H9 (cell line): ENCODE results near the gene ERN1. TPM values are rescaled to one million over a fixed set of nuclear protein-coding genes. Genes with fewer than 3 reads are reported as not detected.

Source experiments
- DNase-seq: peaks from one replicate; pipeline ENCODE4 v3.0.0-alpha.2; 2017
- H2AFZ ChIP-seq: one replicate; pipeline ENCODE4 v1.6.1; 2013; ENCODE audit warnings: mild to moderate bottlenecking, low read length, control low read depth, moderate library complexity
- H2AK5ac ChIP-seq: 2 replicates; pipeline ENCODE4 v1.6.1; 2013; ENCODE audit warnings: low read length, control low read depth, mixed read lengths; ENCODE audit not compliant: insufficient read length
- H2BK120ac ChIP-seq: one replicate; pipeline ENCODE4 v1.6.1; 2013; ENCODE audit warnings: low read depth, mild to moderate bottlenecking, low read length, control low read depth, inconsistent platforms; ENCODE audit not compliant: poor library complexity, severe bottlenecking
- H2BK12ac ChIP-seq: 2 replicates; pipeline ENCODE4 v1.6.1; 2013; ENCODE audit warnings: low read length, control low read depth, mixed read lengths, low read depth; ENCODE audit not compliant: insufficient read length
- H2BK15ac ChIP-seq: 2 replicates; pipeline ENCODE4 v1.6.1; 2013; ENCODE audit warnings: low read depth, low read length, control low read depth
- H2BK20ac ChIP-seq: one replicate; pipeline ENCODE4 v1.6.1; 2013; ENCODE audit warnings: low read depth, mild to moderate bottlenecking, low read length, control low read depth, inconsistent platforms; ENCODE audit not compliant: poor library complexity, severe bottlenecking
- H2BK5ac ChIP-seq: 2 replicates; pipeline ENCODE4 v1.6.1; 2013; ENCODE audit warnings: low read length, control low read depth, mixed read lengths; ENCODE audit not compliant: insufficient read length
- H3K14ac ChIP-seq: 2 replicates; pipeline ENCODE4 v1.6.1; 2013; ENCODE audit warnings: low read length, control low read depth; ENCODE audit not compliant: insufficient read depth
- H3K18ac ChIP-seq: 2 replicates; pipeline ENCODE4 v1.6.1; 2013; ENCODE audit warnings: low read depth, mild to moderate bottlenecking, mixed read lengths, low read length, control low read depth; ENCODE audit not compliant: insufficient read length
- H3K23ac ChIP-seq: 2 replicates; pipeline ENCODE4 v1.6.1; 2013; ENCODE audit warnings: low read length, control low read depth, mixed read lengths, low read depth; ENCODE audit not compliant: insufficient read length
- H3K23me2 ChIP-seq: 2 replicates; pipeline ENCODE4 v1.6.1; 2013; ENCODE audit warnings: low read depth, mild to moderate bottlenecking, mixed read lengths, low read length, control low read depth; ENCODE audit not compliant: insufficient read length, poor library complexity, severe bottlenecking
- H3K27ac ChIP-seq: 2 replicates; pipeline ENCODE4 v1.5.1; 2013; ENCODE audit warnings: low read length, control low read depth, mixed read lengths, low read depth; ENCODE audit not compliant: insufficient read length
- H3K27me3 ChIP-seq: 2 replicates; pipeline ENCODE4 v1.6.1; 2013; ENCODE audit warnings: low read length, control low read depth, inconsistent platforms; ENCODE audit not compliant: insufficient read depth
- H3K4ac ChIP-seq: 2 replicates; pipeline ENCODE4 v1.6.1; 2013; ENCODE audit warnings: low read depth, mild to moderate bottlenecking, control low read depth, inconsistent platforms, low read length, moderate library complexity
- H3K4me1 ChIP-seq: 2 replicates; pipeline ENCODE4 v1.6.1; 2013; ENCODE audit warnings: low read length, control low read depth, inconsistent platforms; ENCODE audit not compliant: insufficient read depth
- H3K4me2 ChIP-seq: 2 replicates; pipeline ENCODE4 v1.6.1; 2013; ENCODE audit warnings: low read length, control low read depth, mixed read lengths; ENCODE audit not compliant: insufficient read length, insufficient read depth
- H3K56ac ChIP-seq: 2 replicates; pipeline ENCODE4 v1.6.1; 2013; ENCODE audit warnings: low read depth, mild to moderate bottlenecking, mixed read lengths, low read length, control low read depth; ENCODE audit not compliant: insufficient read length
- H3K79me1 ChIP-seq: 2 replicates; pipeline ENCODE4 v1.6.1; 2013; ENCODE audit warnings: low read depth, mild to moderate bottlenecking, moderate library complexity, low read length, control low read depth, inconsistent platforms; ENCODE audit not compliant: insufficient read depth, poor library complexity, severe bottlenecking
- H3K79me2 ChIP-seq: 2 replicates; pipeline ENCODE4 v1.6.1; 2013; ENCODE audit warnings: low read length, control low read depth, inconsistent platforms; ENCODE audit not compliant: insufficient read depth
- H3K9ac ChIP-seq: 2 replicates; pipeline ENCODE4 v1.6.1; 2013; ENCODE audit warnings: low read length, control low read depth, mixed read lengths; ENCODE audit not compliant: insufficient read length; ENCODE audit errors: extremely low read depth
- H3K9me3 ChIP-seq: one replicate; pipeline ENCODE4 v1.6.1; 2013; ENCODE audit warnings: low read depth, low read length, inconsistent platforms; ENCODE audit not compliant: control insufficient read depth
- H3T11ph ChIP-seq: one replicate; pipeline ENCODE4 v1.6.1; 2013; ENCODE audit warnings: mild to moderate bottlenecking, low read length, control low read depth, inconsistent platforms
- H4K20me1 ChIP-seq: one replicate; pipeline ENCODE4 v1.6.1; 2013; ENCODE audit not compliant: control insufficient read depth, insufficient read length, insufficient read depth
- H4K5ac ChIP-seq: 2 replicates; pipeline ENCODE4 v1.6.1; 2013; ENCODE audit warnings: low read depth, mild to moderate bottlenecking, mixed read lengths, low read length, control low read depth; ENCODE audit not compliant: insufficient read length
- H4K8ac ChIP-seq: replicated peaks from 2 replicates; pipeline ENCODE4 v1.6.1; 2013; ENCODE audit warnings: low read length, control low read depth, mixed read lengths, low read depth; ENCODE audit not compliant: insufficient read length
- H4K91ac ChIP-seq: 2 replicates; pipeline ENCODE4 v1.6.1; 2013; ENCODE audit warnings: low read depth, mild to moderate bottlenecking, moderate library complexity, mixed read lengths, low read length, control low read depth; ENCODE audit not compliant: insufficient read length
- H3K27ac Mint-ChIP-seq, 3 experiments: 2 replicates in 2 of 3; 3 replicates in 1 of 3; pipeline ENCODE4 v1.8.0; 2020 to 2021; ENCODE audit warnings: mixed read lengths in 3 of 3, mild to moderate bottlenecking in 1 of 3, moderate library complexity in 1 of 3
- H3K27me3 Mint-ChIP-seq: 2 replicates; pipeline ENCODE4 v1.8.0; 2021; ENCODE audit warnings: low read depth, mild to moderate bottlenecking, moderate library complexity, mixed read lengths
- H3K36me3 Mint-ChIP-seq, 3 experiments: 2 replicates in 2 of 3; 3 replicates in 1 of 3; pipeline ENCODE4 v1.8.0; 2020 to 2021; ENCODE audit warnings: low read depth in 3 of 3, mixed read lengths in 3 of 3; ENCODE audit not compliant: insufficient read depth in 1 of 3
- H3K4me1 Mint-ChIP-seq, 2 experiments: 2 replicates each; pipeline ENCODE4 v1.8.0; 2020; ENCODE audit warnings: mixed read lengths in 2 of 2
- H3K4me3 Mint-ChIP-seq, 2 experiments: 2 replicates in 1 of 2; 3 replicates in 1 of 2; pipeline ENCODE4 v1.8.0; 2020 to 2021; ENCODE audit warnings: mild to moderate bottlenecking in 2 of 2, mixed read lengths in 2 of 2, moderate library complexity in 1 of 2
- H3K9me3 Mint-ChIP-seq, 2 experiments: 2 replicates in 1 of 2; 3 replicates in 1 of 2; pipeline ENCODE4 v1.8.0; 2020; ENCODE audit warnings: mild to moderate bottlenecking in 2 of 2, mixed read lengths in 2 of 2, moderate library complexity in 1 of 2
- CTCF ChIP-seq: fragments of 200-600 bp; sonication (generic); conservative IDR thresholded peaks from 3 replicates; pipeline ENCODE4 v1.8.0; 2021; ENCODE audit warnings: antibody characterized with exemption, mild to moderate bottlenecking
- whole genome bisulfite sequencing: extraction: QIAGEN DNeasy Blood & Tissue Kit; methylation state at CpG from one replicate; pipeline ENCODE4 v1.1.7; 2013; ENCODE audit warnings: missing lambda C conversion rate, low lambda C conversion rate, mixed read lengths; ENCODE audit not compliant: insufficient read length; ENCODE audit errors: extremely low coverage; 5-methylcytosine and 5-hydroxymethylcytosine counted together
- total RNA-seq: library from RNA; stranded (reverse); gene quantifications from 2 replicates; pipeline ENCODE4 v1.2.1, GENCODE V29; 2021

The ERN1 gene
- total RNA-seq, 1 experiment from 2014 or later, result 5.0 TPM

- no peak overlapping the region for H3K23ac ChIP-seq
- no peak overlapping the region for H2AFZ ChIP-seq
- H3K4ac ChIP-seq, result no peak overlapping the region
- no peak overlapping the region for H2BK5ac ChIP-seq
- TF ChIP-seq CTCF, result no peak
- WGBS, result no CpG with 5 or more reads among the region's 7 CpGs
- H4K91ac ChIP-seq, result no peak overlapping the region
- H3K79me1 ChIP-seq, result no peaks in the 10 kb centered on the region
- H3K23me2 ChIP-seq, result no peaks in the 10 kb centered on the region
- no peak overlapping the region for H2AK5ac ChIP-seq
- Mint-ChIP-seq H3K27ac (peak overlapping the region in 1 of 3 experiments; percentile 18; a peak in 1 of 7 replicates), H3K4me3 (no peak overlapping the region; a peak in 1 of 5 replicates), H3K9me3 (peaks cover 16 to 18% of the 10 kb centered on the region in 2 experiments), H3K27me3 (no peaks in the 10 kb centered on the region; the same call in 1 of the 2 replicates), H3K4me1 (peaks cover 9 to 10% of the 10 kb centered on the region in 2 experiments), H3K36me3 (peaks cover 28 to 33% (median 28%) of the 10 kb centered on the region in 3 experiments)
- no peak overlapping the region; the same call in 1 of the 2 replicates for H3K14ac ChIP-seq
- H2BK12ac ChIP-seq, result no peak overlapping the region
- H4K5ac ChIP-seq, result no peak overlapping the region
- no peak overlapping the region for H3K27ac ChIP-seq
- no peak overlapping the region for H2BK20ac ChIP-seq
- no peak overlapping the region for H4K8ac ChIP-seq
- no peak for DNase-seq
- H3K9me3 ChIP-seq, result peaks cover 9% of the 10 kb centered on the region
- H2BK120ac ChIP-seq, result no peak overlapping the region
- H3K4me2 ChIP-seq, result no peak overlapping the region
- no peak overlapping the region for H3K9ac ChIP-seq
- H3K79me2 ChIP-seq, result no peaks in the 10 kb centered on the region
- no peaks in the 10 kb centered on the region for H4K20me1 ChIP-seq
- no peak overlapping the region for H3T11ph ChIP-seq
- no peak overlapping the region for H3K56ac ChIP-seq
- no peak overlapping the region for H2BK15ac ChIP-seq
- H3K27me3 ChIP-seq, result no peaks in the 10 kb centered on the region
- no peaks in the 10 kb centered on the region for H3K4me1 ChIP-seq
- H3K18ac ChIP-seq, result no peak overlapping the region
These were observed 63.2 kb downstream of the ERN1 start for GRCh38 chr17:64066716-64067115.
